Measurements from ENCODE around the gene AGBL4. TPM values are rescaled to one million over a fixed set of nuclear protein-coding genes. Genes with fewer than 3 reads are reported as not detected.

AGBL4 gene
- total and polyA plus RNA-seq, 7 donors: 0.01 to 0.05 TPM; not detected in 5

DNA sequence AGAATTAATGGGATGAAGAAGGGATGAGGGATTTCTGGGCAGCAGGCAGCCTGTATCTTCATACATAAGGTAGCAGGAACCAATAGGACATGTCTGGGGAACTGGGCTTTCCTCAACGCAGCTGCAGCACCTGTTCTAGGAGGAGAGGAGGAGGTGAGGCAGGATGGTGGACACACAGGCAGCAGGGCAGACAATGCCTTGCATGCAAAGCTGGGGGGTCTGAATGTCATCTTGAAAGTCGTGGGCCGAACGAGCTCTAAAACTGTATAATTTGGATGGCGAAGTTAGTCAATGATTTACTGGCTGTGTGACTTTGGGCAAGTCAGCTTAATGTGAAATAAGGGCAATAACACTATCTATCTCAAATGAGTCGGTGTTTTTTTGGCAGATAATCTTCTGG is 1371.4 kb downstream of the AGBL4 start:
- H3K9me3 ChIP-seq: no peaks in the 10 kb centered on the region
- H3K27me3 ChIP-seq (ENCODE audit: insufficient read depth in 3 of 3, low read length in 2 of 3): no peaks in the 10 kb centered on the region
- TF ChIP-seq CTCF (IDR thresholded peaks at IDR 0.05): no peak
- ATAC-seq (no peak), DNase-seq (no peak)
- intact Hi-C loops (cut with DNase I): no loop called here
- no peak overlapping the region for H3K4me3 ChIP-seq
- 81 to 83% (median 82%) methylated on average over 6 of the region's 6 CpGs for WGBS, 3 donors
- peaks cover 6% of the 10 kb centered on the region for H3K4me1 ChIP-seq
- H3K27ac ChIP-seq: no peak overlapping the region
- no peaks in the 10 kb centered on the region for H3K36me3 ChIP-seq (ENCODE audit: insufficient read depth in 1 of 2, low read depth in 1 of 2)

DNA sequence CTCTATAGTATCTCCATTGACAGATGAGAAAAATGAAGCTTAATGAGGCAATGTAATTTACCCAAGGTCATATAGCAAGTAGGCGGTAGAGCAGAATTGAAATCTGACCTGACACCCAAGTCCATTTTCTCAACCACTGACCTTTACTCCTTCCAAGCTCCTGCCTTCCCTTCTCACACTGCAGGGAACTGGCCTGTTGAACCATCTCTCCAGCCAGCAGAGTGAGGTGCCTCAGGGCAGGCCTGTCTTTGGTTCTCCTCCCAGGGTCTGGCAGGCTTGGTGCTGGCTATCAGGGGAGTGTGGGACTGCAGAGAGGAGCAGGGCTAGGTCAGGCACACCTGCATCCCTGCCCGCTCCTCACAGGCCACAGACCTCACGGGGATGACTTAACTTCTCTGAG is 1373.9 kb downstream of the AGBL4 start:
- WGBS, 3 donors: 53 to 93% (median 63%) methylated on average over 3 of the region's 3 CpGs
- TF ChIP-seq CTCF (IDR thresholded peaks at IDR 0.05): no peak
- H3K27ac ChIP-seq: no peak overlapping the region
- DNase-seq (no peak), ATAC-seq (peak in 3 of 4 donors; percentile 36 to 55 (median 47))
- H3K27me3 ChIP-seq (ENCODE audit: insufficient read depth in 3 of 3, low read length in 2 of 3): no peaks in the 10 kb centered on the region
- intact Hi-C loops (cut with DNase I): no loop called here
- peaks cover 6% of the 10 kb centered on the region for H3K4me1 ChIP-seq
- no peaks in the 10 kb centered on the region for H3K9me3 ChIP-seq
- no peaks in the 10 kb centered on the region for H3K36me3 ChIP-seq (ENCODE audit: insufficient read depth in 1 of 2, low read depth in 1 of 2)
- H3K4me3 ChIP-seq: no peak overlapping the region

DNA sequence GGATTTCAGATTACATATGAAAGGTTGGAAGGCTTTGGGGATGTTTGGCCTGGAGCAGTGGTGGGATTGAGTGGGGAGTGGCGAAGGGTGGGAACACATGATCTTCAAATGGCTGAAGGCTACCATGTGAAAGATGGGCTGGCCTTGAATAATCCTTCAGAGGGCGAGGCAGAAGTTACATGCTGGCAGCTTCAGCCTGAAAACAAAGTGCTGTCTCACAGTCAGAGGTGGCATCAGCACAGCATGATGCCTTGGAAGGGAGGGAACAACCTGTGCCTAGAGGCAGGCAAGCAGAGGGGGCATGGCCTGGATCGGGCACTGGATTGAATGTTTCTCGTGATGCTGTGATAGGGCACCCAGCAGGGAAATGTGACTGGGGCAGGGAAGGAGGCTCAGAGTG is 1377.9 kb downstream of the AGBL4 start:
- ATAC-seq: peak in 1 of 4 donors; percentile 54
- H3K4me1 ChIP-seq: peaks cover 6% of the 10 kb centered on the region
- peaks cover 0 to 2% (median 0%) of the 10 kb centered on the region in 3 donors for H3K27me3 ChIP-seq (ENCODE audit: insufficient read depth in 3 of 3, low read length in 2 of 3)
- TF ChIP-seq CTCF (IDR thresholded peaks at IDR 0.05): no peak
- H3K27ac ChIP-seq: no peak overlapping the region
- H3K9me3 ChIP-seq: no peaks in the 10 kb centered on the region
- WGBS, 3 donors: 56 to 81% (median 58%) methylated on average over 4 of the region's 4 CpGs
- no peak for DNase-seq
- H3K4me3 ChIP-seq: no peak overlapping the region
- intact Hi-C loops (cut with DNase I): no loop called here
- H3K36me3 ChIP-seq (ENCODE audit: insufficient read depth in 1 of 2, low read depth in 1 of 2): no peaks in the 10 kb centered on the region

DNA sequence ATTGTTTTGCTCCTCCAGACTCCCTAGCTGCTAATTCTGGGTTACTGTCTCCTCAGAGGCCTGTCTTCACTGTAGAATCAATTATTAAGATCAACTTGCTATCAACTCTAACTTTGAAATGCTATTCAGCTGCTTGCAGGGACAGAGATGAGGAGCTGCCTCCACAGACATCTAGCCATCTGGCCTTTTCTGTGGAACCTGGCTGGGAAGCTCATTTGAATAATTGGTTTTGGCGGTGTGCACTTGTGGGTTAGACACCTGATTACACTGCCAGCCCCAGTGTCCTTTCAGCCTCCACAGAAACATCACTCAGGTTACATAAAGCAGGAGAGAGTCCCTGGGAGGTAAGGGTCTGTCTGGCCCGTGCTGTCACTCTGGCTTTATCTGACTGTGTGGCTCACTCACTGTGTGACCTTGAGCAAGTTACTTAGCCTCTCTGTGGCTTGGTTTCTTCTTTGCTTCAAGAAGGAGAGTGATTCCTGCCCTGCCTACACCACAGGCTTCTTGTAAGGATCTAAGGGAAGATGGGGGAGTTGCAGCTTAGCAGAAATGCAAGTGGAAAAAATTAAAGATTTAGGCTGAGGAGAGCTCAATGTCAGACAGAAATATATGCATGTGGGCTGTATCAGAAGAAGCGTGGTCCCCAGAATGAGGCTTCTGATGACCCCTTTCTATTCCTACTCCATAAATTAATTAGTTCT is 1378.7 kb downstream of the AGBL4 start:
- Histone ChIP-seq H3K27me3 (ENCODE audit: insufficient read depth in 3 of 3, low read length in 2 of 3) (peaks cover 0 to 4% (median 0%) of the 10 kb centered on the region in 3 donors), H3K9me3 (no peaks in the 10 kb centered on the region), H3K4me3 (no peak overlapping the region), H3K36me3 (ENCODE audit: insufficient read depth in 1 of 2, low read depth in 1 of 2) (no peaks in the 10 kb centered on the region), H3K4me1 (peaks cover 5% of the 10 kb centered on the region), H3K27ac (no peak overlapping the region)
- WGBS, 3 donors: 72 to 78% (median 76%) methylated on average over 3 of the region's 3 CpGs
- no peak for DNase-seq
- TF ChIP-seq CTCF (IDR thresholded peaks at IDR 0.05): no peak
- no peak for ATAC-seq
- intact Hi-C loops (cut with DNase I): no loop called here

All from psoas muscle (tissue), 8 donors.